Measurements from ENCODE around the gene NRP2. TPM values are rescaled to one million over a fixed set of nuclear protein-coding genes. Genes with fewer than 3 reads are reported as not detected.

NRP2 gene
- total RNA-seq, 1 donor from 2014 or later = 89.5 TPM

DNA sequence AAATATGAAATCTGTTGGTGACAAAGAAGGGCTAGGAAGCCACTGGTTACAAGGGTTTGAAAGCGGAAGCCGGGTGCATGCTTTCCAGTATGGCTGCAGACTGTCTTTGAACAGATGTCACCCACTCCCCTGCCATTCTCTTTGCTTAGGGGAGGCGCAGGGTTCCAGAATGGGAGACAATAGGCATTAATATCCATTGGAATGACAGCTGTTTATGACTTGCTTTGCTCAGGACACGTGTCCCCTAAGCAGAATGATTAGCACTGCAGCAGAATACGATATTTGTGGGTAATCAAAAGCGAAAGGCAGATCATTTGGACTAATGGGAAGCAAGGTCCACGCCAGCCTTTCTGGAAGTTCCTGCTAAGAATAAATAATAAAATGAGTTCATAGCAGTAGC lies 25.8 kb upstream of the NRP2 start:
- peaks cover 10% of the 10 kb centered on the region for H3K4me1 Mint-ChIP-seq
- no peak for DNase-seq (ENCODE audit: low spot score in 2 of 2, unreplicated experiment in 2 of 2)
- no peak overlapping the region for H3K4me3 Mint-ChIP-seq
- no peaks in the 10 kb centered on the region for H3K27me3 Mint-ChIP-seq (ENCODE audit: low read depth)
- H3K9me3 Mint-ChIP-seq = no peaks in the 10 kb centered on the region
- H3K27ac Mint-ChIP-seq = no peak overlapping the region
- H3K36me3 Mint-ChIP-seq = no peaks in the 10 kb centered on the region
- TF ChIP-seq, protein P1, sequence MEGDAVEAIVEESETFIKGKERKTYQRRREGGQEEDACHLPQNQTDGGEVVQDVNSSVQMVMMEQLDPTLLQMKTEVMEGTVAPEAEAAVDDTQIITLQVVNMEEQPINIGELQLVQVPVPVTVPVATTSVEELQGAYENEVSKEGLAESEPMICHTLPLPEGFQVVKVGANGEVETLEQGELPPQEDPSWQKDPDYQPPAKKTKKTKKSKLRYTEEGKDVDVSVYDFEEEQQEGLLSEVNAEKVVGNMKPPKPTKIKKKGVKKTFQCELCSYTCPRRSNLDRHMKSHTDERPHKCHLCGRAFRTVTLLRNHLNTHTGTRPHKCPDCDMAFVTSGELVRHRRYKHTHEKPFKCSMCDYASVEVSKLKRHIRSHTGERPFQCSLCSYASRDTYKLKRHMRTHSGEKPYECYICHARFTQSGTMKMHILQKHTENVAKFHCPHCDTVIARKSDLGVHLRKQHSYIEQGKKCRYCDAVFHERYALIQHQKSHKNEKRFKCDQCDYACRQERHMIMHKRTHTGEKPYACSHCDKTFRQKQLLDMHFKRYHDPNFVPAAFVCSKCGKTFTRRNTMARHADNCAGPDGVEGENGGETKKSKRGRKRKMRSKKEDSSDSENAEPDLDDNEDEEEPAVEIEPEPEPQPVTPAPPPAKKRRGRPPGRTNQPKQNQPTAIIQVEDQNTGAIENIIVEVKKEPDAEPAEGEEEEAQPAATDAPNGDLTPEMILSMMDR (IDR thresholded peaks at IDR 0.05; ENCODE audit: unreplicated experiment) = no peak

DNA sequence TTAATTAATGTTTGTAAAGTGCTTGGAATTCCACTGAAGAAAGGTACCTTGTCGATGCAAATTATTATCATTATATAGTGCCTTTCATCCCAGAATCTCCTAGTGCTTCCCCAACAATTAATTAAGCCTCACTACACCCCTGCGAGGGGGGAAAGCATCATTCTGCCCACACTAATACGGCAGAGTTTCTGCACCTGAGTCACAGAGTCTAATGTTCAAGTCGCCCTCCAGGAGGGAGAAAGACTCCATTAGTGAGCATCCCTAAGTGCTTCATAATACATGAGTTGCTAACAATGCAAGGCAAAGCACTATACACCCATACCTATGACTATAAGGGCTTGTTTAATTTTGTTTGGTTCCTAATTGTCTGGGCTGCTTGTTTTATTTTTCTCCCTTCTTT lies 25.4 kb upstream of the NRP2 start:
- no peaks in the 10 kb centered on the region for H3K27me3 Mint-ChIP-seq (ENCODE audit: low read depth)
- H3K27ac Mint-ChIP-seq = no peak overlapping the region
- no peaks in the 10 kb centered on the region for H3K36me3 Mint-ChIP-seq
- TF ChIP-seq, protein P1 (IDR thresholded peaks at IDR 0.05; ENCODE audit: unreplicated experiment) = no peak
- no peak overlapping the region for H3K4me3 Mint-ChIP-seq
- DNase-seq (ENCODE audit: low spot score in 2 of 2, unreplicated experiment in 2 of 2) = no peak
- H3K4me1 Mint-ChIP-seq = peaks cover 10% of the 10 kb centered on the region
- no peaks in the 10 kb centered on the region for H3K9me3 Mint-ChIP-seq

DNA sequence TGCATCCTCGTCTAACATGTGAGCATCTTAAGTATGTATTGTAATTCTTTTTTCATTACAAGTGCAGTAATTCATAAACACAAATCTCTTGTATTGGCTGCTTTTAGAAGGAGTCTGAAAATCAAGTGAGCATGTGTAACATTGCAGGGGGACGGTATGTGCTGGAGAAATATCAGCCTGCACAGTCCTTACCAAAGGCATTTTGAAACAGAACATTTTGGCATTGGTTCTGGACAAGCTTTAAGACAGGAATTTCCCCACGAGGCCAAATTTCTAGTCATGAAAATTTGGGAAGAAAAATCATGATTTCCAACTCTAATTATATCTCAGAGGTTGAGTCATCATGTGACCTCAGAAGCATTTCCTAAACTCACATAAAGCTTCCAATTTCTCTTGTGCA lies 24.7 kb upstream of the NRP2 start:
- no peak overlapping the region for H3K27ac Mint-ChIP-seq
- no peak overlapping the region for H3K4me3 Mint-ChIP-seq
- H3K36me3 Mint-ChIP-seq = no peaks in the 10 kb centered on the region
- no peaks in the 10 kb centered on the region for H3K9me3 Mint-ChIP-seq
- TF ChIP-seq, protein P1 (IDR thresholded peaks at IDR 0.05; ENCODE audit: unreplicated experiment) = no peak
- no peak for DNase-seq (ENCODE audit: low spot score in 2 of 2, unreplicated experiment in 2 of 2)
- H3K27me3 Mint-ChIP-seq (ENCODE audit: low read depth) = no peaks in the 10 kb centered on the region
- peaks cover 10% of the 10 kb centered on the region for H3K4me1 Mint-ChIP-seq

- DNase-seq (ENCODE audit: low spot score in 2 of 2, unreplicated experiment in 2 of 2) = no peak
- Mint-ChIP-seq H3K9me3 (no peaks in the 10 kb centered on the region), H3K27me3 (ENCODE audit: low read depth) (no peaks in the 10 kb centered on the region), H3K4me3 (no peak overlapping the region), H3K4me1 (peaks cover 10% of the 10 kb centered on the region), H3K36me3 (no peaks in the 10 kb centered on the region), H3K27ac (no peak overlapping the region)
- TF ChIP-seq, protein P1 (IDR thresholded peaks at IDR 0.05; ENCODE audit: unreplicated experiment) = no peak
Measured at GRCh38 chr2:205658068-205658467, 24.2 kb upstream of the NRP2 start.

- TF ChIP-seq, protein P1 (IDR thresholded peaks at IDR 0.05; ENCODE audit: unreplicated experiment) = no peak
- Mint-ChIP-seq H3K9me3 (no peaks in the 10 kb centered on the region), H3K36me3 (no peaks in the 10 kb centered on the region), H3K4me3 (no peak overlapping the region), H3K4me1 (peaks cover 10% of the 10 kb centered on the region), H3K27ac (no peak overlapping the region), H3K27me3 (ENCODE audit: low read depth) (no peaks in the 10 kb centered on the region)
- DNase-seq (ENCODE audit: low spot score in 2 of 2, unreplicated experiment in 2 of 2) = no peak
Measured at GRCh38 chr2:205658572-205658971, 23.7 kb upstream of the NRP2 start.

DNA sequence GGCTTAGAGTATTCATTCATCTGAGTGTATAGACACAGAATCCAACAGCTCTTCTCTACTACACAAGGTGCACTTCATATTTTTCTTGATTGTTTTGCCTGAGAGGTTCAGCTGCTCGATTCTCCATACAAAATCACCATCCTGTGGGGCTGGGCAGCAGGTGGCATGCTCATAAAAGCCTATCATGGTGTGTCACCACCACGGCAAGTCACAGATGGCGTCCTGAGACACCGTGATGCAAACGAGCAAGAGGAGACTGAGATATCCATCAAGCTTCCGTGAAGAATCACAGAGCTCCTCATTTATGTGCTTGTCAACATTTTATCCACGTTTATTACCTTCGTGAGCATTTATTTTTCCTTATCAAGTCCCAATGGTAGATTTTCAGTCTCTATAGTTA lies 22.4 kb upstream of the NRP2 start:
- no peak overlapping the region for H3K27ac Mint-ChIP-seq
- TF ChIP-seq, protein P1 (IDR thresholded peaks at IDR 0.05; ENCODE audit: unreplicated experiment) = no peak
- H3K36me3 Mint-ChIP-seq = no peaks in the 10 kb centered on the region
- H3K9me3 Mint-ChIP-seq = no peaks in the 10 kb centered on the region
- no peak overlapping the region for H3K4me3 Mint-ChIP-seq
- DNase-seq (ENCODE audit: low spot score in 2 of 2, unreplicated experiment in 2 of 2) = no peak
- peaks cover 10% of the 10 kb centered on the region for H3K4me1 Mint-ChIP-seq
- no peaks in the 10 kb centered on the region for H3K27me3 Mint-ChIP-seq (ENCODE audit: low read depth)
